ENCODE measurements around the gene SLC28A3.

DNA sequence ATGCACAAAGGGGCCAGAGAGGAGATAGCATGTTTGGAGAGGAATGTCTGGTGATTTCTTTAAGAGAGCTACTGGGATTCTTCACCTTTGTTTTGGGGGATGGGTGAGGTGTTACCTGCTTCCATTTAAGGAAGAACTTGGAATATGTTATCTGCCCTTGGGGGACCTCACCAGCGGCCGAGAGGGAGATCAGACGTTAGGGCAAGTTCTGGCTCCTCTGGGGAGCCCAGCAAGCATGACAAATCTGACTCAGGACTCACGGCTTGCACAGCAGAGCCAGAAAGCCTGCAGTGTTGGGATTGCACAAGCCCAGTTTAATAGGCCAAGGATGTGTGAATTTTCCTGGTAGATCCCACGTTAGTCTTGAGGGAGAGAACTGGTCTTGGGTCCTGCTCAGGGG lies 40.3 kb downstream of the SLC28A3 start:
- TF ChIP-seq, protein P1, sequence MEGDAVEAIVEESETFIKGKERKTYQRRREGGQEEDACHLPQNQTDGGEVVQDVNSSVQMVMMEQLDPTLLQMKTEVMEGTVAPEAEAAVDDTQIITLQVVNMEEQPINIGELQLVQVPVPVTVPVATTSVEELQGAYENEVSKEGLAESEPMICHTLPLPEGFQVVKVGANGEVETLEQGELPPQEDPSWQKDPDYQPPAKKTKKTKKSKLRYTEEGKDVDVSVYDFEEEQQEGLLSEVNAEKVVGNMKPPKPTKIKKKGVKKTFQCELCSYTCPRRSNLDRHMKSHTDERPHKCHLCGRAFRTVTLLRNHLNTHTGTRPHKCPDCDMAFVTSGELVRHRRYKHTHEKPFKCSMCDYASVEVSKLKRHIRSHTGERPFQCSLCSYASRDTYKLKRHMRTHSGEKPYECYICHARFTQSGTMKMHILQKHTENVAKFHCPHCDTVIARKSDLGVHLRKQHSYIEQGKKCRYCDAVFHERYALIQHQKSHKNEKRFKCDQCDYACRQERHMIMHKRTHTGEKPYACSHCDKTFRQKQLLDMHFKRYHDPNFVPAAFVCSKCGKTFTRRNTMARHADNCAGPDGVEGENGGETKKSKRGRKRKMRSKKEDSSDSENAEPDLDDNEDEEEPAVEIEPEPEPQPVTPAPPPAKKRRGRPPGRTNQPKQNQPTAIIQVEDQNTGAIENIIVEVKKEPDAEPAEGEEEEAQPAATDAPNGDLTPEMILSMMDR (IDR thresholded peaks at IDR 0.05): no peak
- no peak for TF ChIP-seq POLR2A (IDR thresholded peaks at IDR 0.05)
- TF ChIP-seq POLR2AphosphoS5 (IDR thresholded peaks at IDR 0.05): no peak
- TF ChIP-seq EP300 (IDR thresholded peaks at IDR 0.05): no peak

Data from upper lobe of left lung (tissue), 4 donors.